ENCODE measurements around the gene RPTOR. TPM values are rescaled to one million over a fixed set of nuclear protein-coding genes. Genes with fewer than 3 reads are reported as not detected.
A peak's percentile ranks its signal among the peaks of the same experiment; 100 is the strongest.

Gene RPTOR
- polyA plus RNA-seq, 1 donor from 2014 or later: 8.0 TPM

- Histone ChIP-seq H3K79me2 (replicated peaks; ENCODE audit: insufficient read depth, low read length) (no peaks in the 10 kb centered on the region), H3K36me3 (ENCODE audit: insufficient read depth, low read length) (no peaks in the 10 kb centered on the region), H3K4me2 (ENCODE audit: low read length) (no peak overlapping the region), H3K9me3 (ENCODE audit: low read length) (no peaks in the 10 kb centered on the region), H3K27me3 (ENCODE audit: insufficient read depth, low read depth, low read length) (no peaks in the 10 kb centered on the region), H2AFZ (ENCODE audit: low read depth, low read length) (no peak overlapping the region), H3K9me2 (ENCODE audit: insufficient read depth, low read length) (no peaks in the 10 kb centered on the region), H4K20me1 (ENCODE audit: insufficient read depth) (no peaks in the 10 kb centered on the region), H3K4me3 (ENCODE audit: low read length) (no peak overlapping the region), H3K27ac (ENCODE audit: low read length) (peak overlapping the region; percentile 89), H3K9ac (ENCODE audit: low read length) (peak overlapping the region; percentile 72), H3F3A (ENCODE audit: insufficient read depth, low read length, poor library complexity, severe bottlenecking) (peaks cover 9% of the 10 kb centered on the region)
- TF ChIP-seq, protein P1, sequence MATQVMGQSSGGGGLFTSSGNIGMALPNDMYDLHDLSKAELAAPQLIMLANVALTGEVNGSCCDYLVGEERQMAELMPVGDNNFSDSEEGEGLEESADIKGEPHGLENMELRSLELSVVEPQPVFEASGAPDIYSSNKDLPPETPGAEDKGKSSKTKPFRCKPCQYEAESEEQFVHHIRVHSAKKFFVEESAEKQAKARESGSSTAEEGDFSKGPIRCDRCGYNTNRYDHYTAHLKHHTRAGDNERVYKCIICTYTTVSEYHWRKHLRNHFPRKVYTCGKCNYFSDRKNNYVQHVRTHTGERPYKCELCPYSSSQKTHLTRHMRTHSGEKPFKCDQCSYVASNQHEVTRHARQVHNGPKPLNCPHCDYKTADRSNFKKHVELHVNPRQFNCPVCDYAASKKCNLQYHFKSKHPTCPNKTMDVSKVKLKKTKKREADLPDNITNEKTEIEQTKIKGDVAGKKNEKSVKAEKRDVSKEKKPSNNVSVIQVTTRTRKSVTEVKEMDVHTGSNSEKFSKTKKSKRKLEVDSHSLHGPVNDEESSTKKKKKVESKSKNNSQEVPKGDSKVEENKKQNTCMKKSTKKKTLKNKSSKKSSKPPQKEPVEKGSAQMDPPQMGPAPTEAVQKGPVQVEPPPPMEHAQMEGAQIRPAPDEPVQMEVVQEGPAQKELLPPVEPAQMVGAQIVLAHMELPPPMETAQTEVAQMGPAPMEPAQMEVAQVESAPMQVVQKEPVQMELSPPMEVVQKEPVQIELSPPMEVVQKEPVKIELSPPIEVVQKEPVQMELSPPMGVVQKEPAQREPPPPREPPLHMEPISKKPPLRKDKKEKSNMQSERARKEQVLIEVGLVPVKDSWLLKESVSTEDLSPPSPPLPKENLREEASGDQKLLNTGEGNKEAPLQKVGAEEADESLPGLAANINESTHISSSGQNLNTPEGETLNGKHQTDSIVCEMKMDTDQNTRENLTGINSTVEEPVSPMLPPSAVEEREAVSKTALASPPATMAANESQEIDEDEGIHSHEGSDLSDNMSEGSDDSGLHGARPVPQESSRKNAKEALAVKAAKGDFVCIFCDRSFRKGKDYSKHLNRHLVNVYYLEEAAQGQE (IDR thresholded peaks at IDR 0.05; ENCODE audit: borderline replicate concordance): no peak
- TF ChIP-seq POLR2AphosphoS5 (IDR thresholded peaks at IDR 0.05): no peak
- TF ChIP-seq EP300 (conservative IDR thresholded peaks at IDR 0.05; ENCODE audit: poor library complexity, severe bottlenecking): no peak
- no peak for TF ChIP-seq TAF1 (IDR thresholded peaks at IDR 0.05; ENCODE audit: low read depth)
- TF ChIP-seq, protein P2, sequence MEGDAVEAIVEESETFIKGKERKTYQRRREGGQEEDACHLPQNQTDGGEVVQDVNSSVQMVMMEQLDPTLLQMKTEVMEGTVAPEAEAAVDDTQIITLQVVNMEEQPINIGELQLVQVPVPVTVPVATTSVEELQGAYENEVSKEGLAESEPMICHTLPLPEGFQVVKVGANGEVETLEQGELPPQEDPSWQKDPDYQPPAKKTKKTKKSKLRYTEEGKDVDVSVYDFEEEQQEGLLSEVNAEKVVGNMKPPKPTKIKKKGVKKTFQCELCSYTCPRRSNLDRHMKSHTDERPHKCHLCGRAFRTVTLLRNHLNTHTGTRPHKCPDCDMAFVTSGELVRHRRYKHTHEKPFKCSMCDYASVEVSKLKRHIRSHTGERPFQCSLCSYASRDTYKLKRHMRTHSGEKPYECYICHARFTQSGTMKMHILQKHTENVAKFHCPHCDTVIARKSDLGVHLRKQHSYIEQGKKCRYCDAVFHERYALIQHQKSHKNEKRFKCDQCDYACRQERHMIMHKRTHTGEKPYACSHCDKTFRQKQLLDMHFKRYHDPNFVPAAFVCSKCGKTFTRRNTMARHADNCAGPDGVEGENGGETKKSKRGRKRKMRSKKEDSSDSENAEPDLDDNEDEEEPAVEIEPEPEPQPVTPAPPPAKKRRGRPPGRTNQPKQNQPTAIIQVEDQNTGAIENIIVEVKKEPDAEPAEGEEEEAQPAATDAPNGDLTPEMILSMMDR (IDR thresholded peaks at IDR 0.05; ENCODE audit: poor library complexity, severe bottlenecking): no peak
- no peak for TF ChIP-seq SMC3 (conservative IDR thresholded peaks at IDR 0.05; ENCODE audit: poor library complexity)
- no peak for TF ChIP-seq RAD21 (conservative IDR thresholded peaks at IDR 0.05)
- no peak for TF ChIP-seq EZH2 (IDR thresholded peaks at IDR 0.05; ENCODE audit: borderline replicate concordance, insufficient read depth, low read length, poor library complexity, severe bottlenecking)
- no peak for TF ChIP-seq MXI1 (conservative IDR thresholded peaks at IDR 0.05; ENCODE audit: poor library complexity, severe bottlenecking)
These were observed 289.6 kb downstream of the RPTOR start for GRCh38 chr17:80833952-80834892.

DNA sequence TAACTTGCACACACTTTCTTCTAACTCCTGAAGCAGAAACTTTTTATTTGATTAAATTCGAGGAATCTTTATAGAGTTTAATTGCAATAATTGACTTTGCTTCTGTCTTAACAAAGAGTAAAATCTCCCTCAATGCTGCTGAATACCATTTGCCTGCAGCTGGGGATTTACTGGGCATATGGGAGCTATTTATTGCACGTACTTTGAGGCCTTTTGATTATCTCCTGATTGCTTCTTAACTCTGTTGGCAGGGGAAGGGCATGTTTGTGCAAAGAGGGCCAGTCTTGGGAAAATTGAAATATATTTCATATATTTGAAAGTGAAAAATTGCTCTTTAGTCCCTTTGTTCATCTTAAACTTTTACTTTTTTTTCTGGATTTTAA, 290.2 kb downstream of the RPTOR start:
- no peak overlapping the region for H3K4me3 ChIP-seq (ENCODE audit: low read length)
- H3K9ac ChIP-seq (ENCODE audit: low read length): no peak overlapping the region
- H4K20me1 ChIP-seq (ENCODE audit: insufficient read depth): no peaks in the 10 kb centered on the region
- no peaks in the 10 kb centered on the region for H3K36me3 ChIP-seq (ENCODE audit: insufficient read depth, low read length)
- no peaks in the 10 kb centered on the region for H3K79me2 ChIP-seq (replicated peaks; ENCODE audit: insufficient read depth, low read length)
- H3K27ac ChIP-seq (ENCODE audit: low read length): no peak overlapping the region
- no peak overlapping the region for H2AFZ ChIP-seq (ENCODE audit: low read depth, low read length)
- no peak for TF ChIP-seq MXI1 (conservative IDR thresholded peaks at IDR 0.05; ENCODE audit: poor library complexity, severe bottlenecking)
- no peak for TF ChIP-seq RAD21 (conservative IDR thresholded peaks at IDR 0.05)
- H3K4me2 ChIP-seq (ENCODE audit: low read length): no peak overlapping the region
- no peaks in the 10 kb centered on the region for H3K9me2 ChIP-seq (ENCODE audit: insufficient read depth, low read length)
- H3F3A ChIP-seq (ENCODE audit: insufficient read depth, low read length, poor library complexity, severe bottlenecking): peaks cover 9% of the 10 kb centered on the region
- no peaks in the 10 kb centered on the region for H3K9me3 ChIP-seq (ENCODE audit: low read length)
- no peaks in the 10 kb centered on the region for H3K27me3 ChIP-seq (ENCODE audit: insufficient read depth, low read depth, low read length)
